Measurements from ENCODE around the gene VPS51. TPM values are rescaled to one million over a fixed set of nuclear protein-coding genes. Genes with fewer than 3 reads are reported as not detected.
"Not testable (repeated sequence)": the region's sequence is repeated elsewhere in the genome, so short reads cannot be mapped to it uniquely, and the experiment has no call there.

VPS51 gene
- polyA plus RNA-seq, 1 donor from 2014 or later, result 230 TPM

- no peaks in the 10 kb centered on the region for H3K9me2 ChIP-seq (ENCODE audit: insufficient read depth, low read length)
- H3K27me3 ChIP-seq (ENCODE audit: insufficient read depth, low read depth, low read length), result no peaks in the 10 kb centered on the region
- H3K9me3 ChIP-seq (ENCODE audit: low read length), result no peaks in the 10 kb centered on the region
- peaks cover 36% of the 10 kb centered on the region for H3K79me2 ChIP-seq (replicated peaks; ENCODE audit: insufficient read depth, low read length)
- no peaks in the 10 kb centered on the region for H4K20me1 ChIP-seq (ENCODE audit: insufficient read depth)
- H3K27ac ChIP-seq (ENCODE audit: low read length), result peak within 1 kb of the TSS; percentile 71
- H2AFZ ChIP-seq (ENCODE audit: low read depth, low read length), result no peak within 1 kb of the TSS
- TF ChIP-seq TAF1 (IDR thresholded peaks at IDR 0.05; ENCODE audit: low read depth), result no peak
- TF ChIP-seq MXI1 (conservative IDR thresholded peaks at IDR 0.05; ENCODE audit: poor library complexity, severe bottlenecking), result peak; percentile 98
- peak; percentile 99 for TF ChIP-seq CTCF (IDR thresholded peaks at IDR 0.05; ENCODE audit: poor library complexity, severe bottlenecking)
- TF ChIP-seq SMC3 (conservative IDR thresholded peaks at IDR 0.05; ENCODE audit: poor library complexity), result peak; percentile 78
- TF ChIP-seq REST (IDR thresholded peaks at IDR 0.05; ENCODE audit: borderline replicate concordance), result peak; percentile 21
- peak; percentile 41 for TF ChIP-seq EP300 (conservative IDR thresholded peaks at IDR 0.05; ENCODE audit: poor library complexity, severe bottlenecking)
- TF ChIP-seq POLR2AphosphoS5 (IDR thresholded peaks at IDR 0.05), result peak; percentile 82
- TF ChIP-seq EZH2 (IDR thresholded peaks at IDR 0.05; ENCODE audit: borderline replicate concordance, insufficient read depth, low read length, poor library complexity, severe bottlenecking), result no peak
- TF ChIP-seq RAD21 (conservative IDR thresholded peaks at IDR 0.05), result peak; percentile 87
- H3F3A ChIP-seq (ENCODE audit: insufficient read depth, low read length, poor library complexity, severe bottlenecking), result no peaks in the 10 kb centered on the region
- peak within 1 kb of the TSS; percentile 79 for H3K9ac ChIP-seq (ENCODE audit: low read length)
- peaks cover 10% of the 10 kb centered on the region for H3K36me3 ChIP-seq (ENCODE audit: insufficient read depth, low read length)
- H3K4me3 ChIP-seq (ENCODE audit: low read length), result peak within 1 kb of the TSS; percentile 97
- peak within 1 kb of the TSS; percentile 82 for H3K4me2 ChIP-seq (ENCODE audit: low read length)
Measured at GRCh38 chr11:65117206-65118096, 21.4 kb downstream of the VPS51 start, which contains the start of gene ZNHIT2. ZNHIT2 (minus strand) TSS chr11:65117701; CDS start chr11:65117653, 48 bp downstream.

- peak overlapping the region; percentile 55 for H3K9ac ChIP-seq (ENCODE audit: low read length)
- H3K27ac ChIP-seq (ENCODE audit: low read length), result peak overlapping the region; percentile 71
- H3K4me2 ChIP-seq (ENCODE audit: low read length), result no peak overlapping the region
- H3K4me3 ChIP-seq (ENCODE audit: low read length), result peak overlapping the region; percentile 97
- no peaks in the 10 kb centered on the region for H4K20me1 ChIP-seq (ENCODE audit: insufficient read depth)
- H3K27me3 ChIP-seq (ENCODE audit: insufficient read depth, low read depth, low read length), result no peaks in the 10 kb centered on the region
- peaks cover 35% of the 10 kb centered on the region for H3K79me2 ChIP-seq (replicated peaks; ENCODE audit: insufficient read depth, low read length)
- H3K9me2 ChIP-seq (ENCODE audit: insufficient read depth, low read length), result no peaks in the 10 kb centered on the region
- no peaks in the 10 kb centered on the region for H3K9me3 ChIP-seq (ENCODE audit: low read length)
- peaks cover 10% of the 10 kb centered on the region for H3K36me3 ChIP-seq (ENCODE audit: insufficient read depth, low read length)
- peak; percentile 3 for TF ChIP-seq SMC3 (conservative IDR thresholded peaks at IDR 0.05; ENCODE audit: poor library complexity)
- no peak for TF ChIP-seq TAF1 (IDR thresholded peaks at IDR 0.05; ENCODE audit: low read depth)
- no peak overlapping the region for H2AFZ ChIP-seq (ENCODE audit: low read depth, low read length)
- H3F3A ChIP-seq (ENCODE audit: insufficient read depth, low read length, poor library complexity, severe bottlenecking), result no peaks in the 10 kb centered on the region
Measured at GRCh38 chr11:65118097-65118837, 22.3 kb downstream of the VPS51 start.

GRCh38 chr11:65118891-65119669 lies 23.1 kb downstream of the VPS51 start:
- H2AFZ ChIP-seq (ENCODE audit: low read depth, low read length); H3K27ac ChIP-seq (ENCODE audit: low read length); H3K27me3 ChIP-seq (ENCODE audit: insufficient read depth, low read depth, low read length); H3K9me3 ChIP-seq (ENCODE audit: low read length); H4K20me1 ChIP-seq (ENCODE audit: insufficient read depth); H3K4me3 ChIP-seq (ENCODE audit: low read length); H3K9ac ChIP-seq (ENCODE audit: low read length); H3F3A ChIP-seq (ENCODE audit: insufficient read depth, low read length, poor library complexity, severe bottlenecking); H3K4me2 ChIP-seq (ENCODE audit: low read length); H3K9me2 ChIP-seq (ENCODE audit: insufficient read depth, low read length): not testable (repeated sequence)
- Histone ChIP-seq H3K36me3 (ENCODE audit: insufficient read depth, low read length) (peaks cover 10% of the 10 kb centered on the region), H3K79me2 (replicated peaks; ENCODE audit: insufficient read depth, low read length) (peaks cover 34% of the 10 kb centered on the region)

All from neural cell (in vitro differentiated cells).